DND-41 (cell line): ENCODE data around the gene CCL28.

Experiments
- CTCF ChIP-seq: IDR thresholded peaks from 2 replicates; pipeline ENCODE4 v1.5.1; 2012; ENCODE audit warnings: borderline replicate concordance, low read length, moderate library complexity, mild to moderate bottlenecking; ENCODE audit not compliant: poor library complexity, severe bottlenecking; ENCODE audit errors: extremely low read depth
- EZH2 ChIP-seq: IDR thresholded peaks from 3 replicates; pipeline ENCODE4 v1.6.1; 2012; ENCODE audit warnings: borderline replicate concordance, low read depth, mild to moderate bottlenecking, moderate library complexity, low read length, inconsistent platforms; ENCODE audit not compliant: severe bottlenecking

GRCh38 chr5:43332401-43332800 lies 79.8 kb downstream of the CCL28 start:
- TF ChIP-seq EZH2 (no peak), CTCF (no peak)
